Hepatocyte (in vitro differentiated cells): ENCODE data around the gene GPR65.

Experiments used
- CTCF ChIP-seq: fragments of 200-600 bp; sonication (generic); IDR thresholded peaks from 2 replicates; pipeline ENCODE4 v1.5.1; 2016; ENCODE audit warnings: antibody characterized with exemption, mild to moderate bottlenecking; ENCODE audit not compliant: poor library complexity
- EZH2 ChIP-seq: fragments of 200-600 bp; sonication (generic); IDR thresholded peaks from 2 replicates; pipeline ENCODE4 v1.6.1; 2016; ENCODE audit warnings: antibody characterized with exemption, mild to moderate bottlenecking, borderline replicate concordance
- EZH2phosphoT487 ChIP-seq: fragments of 200-600 bp; sonication (generic); IDR thresholded peaks from one replicate; pipeline ENCODE4 v1.6.1; 2018; ENCODE audit warnings: antibody characterized with exemption, mild to moderate bottlenecking, low read depth, moderate library complexity; ENCODE audit not compliant: unreplicated experiment, severe bottlenecking

- TF ChIP-seq EZH2phosphoT487: no peak
- TF ChIP-seq CTCF: no peak
- TF ChIP-seq EZH2: no peak
These were observed 18.8 kb downstream of the GPR65 start for GRCh38 chr14:88023658-88024187.
